ENCODE results near the gene FGD3.

DNA sequence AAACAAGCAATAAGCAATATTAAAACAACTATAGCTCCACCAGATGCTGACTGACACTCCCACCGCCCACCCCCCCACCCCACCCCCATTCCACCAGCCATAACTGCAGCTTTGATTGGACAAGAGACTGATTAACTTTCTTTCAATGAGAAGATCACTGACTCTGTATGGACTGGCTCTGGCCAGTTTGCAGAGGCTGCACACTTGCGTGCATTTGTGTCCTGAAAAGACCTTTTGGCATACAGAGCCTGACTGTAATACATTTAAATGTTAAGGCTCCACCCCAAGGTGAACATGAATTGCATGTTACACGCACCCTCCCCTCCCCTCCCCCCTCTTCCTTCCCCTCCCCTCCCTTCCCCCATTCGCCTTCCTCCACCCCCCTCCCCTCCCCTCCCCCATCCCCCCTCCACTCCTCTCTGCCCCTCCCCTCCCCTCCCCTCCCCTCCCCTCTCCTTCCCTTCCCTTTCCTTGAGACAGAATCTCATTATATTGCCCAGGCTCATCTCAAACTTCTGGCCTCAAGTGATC is 31.1 kb downstream of the FGD3 start:
- TF ChIP-seq, protein P1, sequence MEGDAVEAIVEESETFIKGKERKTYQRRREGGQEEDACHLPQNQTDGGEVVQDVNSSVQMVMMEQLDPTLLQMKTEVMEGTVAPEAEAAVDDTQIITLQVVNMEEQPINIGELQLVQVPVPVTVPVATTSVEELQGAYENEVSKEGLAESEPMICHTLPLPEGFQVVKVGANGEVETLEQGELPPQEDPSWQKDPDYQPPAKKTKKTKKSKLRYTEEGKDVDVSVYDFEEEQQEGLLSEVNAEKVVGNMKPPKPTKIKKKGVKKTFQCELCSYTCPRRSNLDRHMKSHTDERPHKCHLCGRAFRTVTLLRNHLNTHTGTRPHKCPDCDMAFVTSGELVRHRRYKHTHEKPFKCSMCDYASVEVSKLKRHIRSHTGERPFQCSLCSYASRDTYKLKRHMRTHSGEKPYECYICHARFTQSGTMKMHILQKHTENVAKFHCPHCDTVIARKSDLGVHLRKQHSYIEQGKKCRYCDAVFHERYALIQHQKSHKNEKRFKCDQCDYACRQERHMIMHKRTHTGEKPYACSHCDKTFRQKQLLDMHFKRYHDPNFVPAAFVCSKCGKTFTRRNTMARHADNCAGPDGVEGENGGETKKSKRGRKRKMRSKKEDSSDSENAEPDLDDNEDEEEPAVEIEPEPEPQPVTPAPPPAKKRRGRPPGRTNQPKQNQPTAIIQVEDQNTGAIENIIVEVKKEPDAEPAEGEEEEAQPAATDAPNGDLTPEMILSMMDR (IDR thresholded peaks at IDR 0.05): no peak
- TF ChIP-seq EP300 (IDR thresholded peaks at IDR 0.05) (no peak), POLR2AphosphoS5 (IDR thresholded peaks at IDR 0.05) (no peak), POLR2A (IDR thresholded peaks at IDR 0.05; ENCODE audit: low read depth) (no peak)

Data from esophagus muscularis mucosa (tissue), 4 donors.